Stimulated activated CD4-positive, alpha-beta T cell treated with anti-CD3 and anti-CD28 coated beads, Interleukin-1b, Interleukin-23, amount 100 ng/mL, for 48 hours (primary cell): ENCODE measurements around the gene RPS6KB2.
A peak's percentile ranks its signal among the peaks of the same experiment; 100 is the strongest.
"Not testable (repeated sequence)": the region's sequence is repeated elsewhere in the genome, so short reads cannot be mapped to it uniquely, and the experiment has no call there.

Experiments used
- DNase-seq: peaks from one replicate; pipeline ENCODE4 v3.0.0-alpha.2; 2020

RPS6KB2 gene

DNA sequence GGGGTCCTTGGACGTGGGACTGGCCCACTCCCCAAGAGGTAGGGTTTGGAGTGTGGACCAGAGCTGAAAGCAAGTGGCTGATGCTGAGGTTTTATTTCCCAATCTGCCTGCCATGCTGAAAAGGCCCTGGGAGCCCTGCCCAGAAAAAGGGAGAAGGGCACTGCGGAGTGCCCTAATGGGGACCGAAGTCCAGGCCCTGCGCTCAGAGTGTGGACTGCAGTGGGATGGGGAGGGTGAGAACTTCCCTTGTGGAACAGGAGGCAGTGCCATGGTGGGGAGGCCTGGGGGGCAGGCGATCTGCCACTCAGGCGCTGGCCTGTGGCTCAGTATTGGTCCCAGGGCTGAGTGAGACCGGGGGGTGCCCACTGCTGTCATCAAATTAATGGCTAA lies 19.9 kb downstream of the RPS6KB2 start:
- no peak for DNase-seq

DNA sequence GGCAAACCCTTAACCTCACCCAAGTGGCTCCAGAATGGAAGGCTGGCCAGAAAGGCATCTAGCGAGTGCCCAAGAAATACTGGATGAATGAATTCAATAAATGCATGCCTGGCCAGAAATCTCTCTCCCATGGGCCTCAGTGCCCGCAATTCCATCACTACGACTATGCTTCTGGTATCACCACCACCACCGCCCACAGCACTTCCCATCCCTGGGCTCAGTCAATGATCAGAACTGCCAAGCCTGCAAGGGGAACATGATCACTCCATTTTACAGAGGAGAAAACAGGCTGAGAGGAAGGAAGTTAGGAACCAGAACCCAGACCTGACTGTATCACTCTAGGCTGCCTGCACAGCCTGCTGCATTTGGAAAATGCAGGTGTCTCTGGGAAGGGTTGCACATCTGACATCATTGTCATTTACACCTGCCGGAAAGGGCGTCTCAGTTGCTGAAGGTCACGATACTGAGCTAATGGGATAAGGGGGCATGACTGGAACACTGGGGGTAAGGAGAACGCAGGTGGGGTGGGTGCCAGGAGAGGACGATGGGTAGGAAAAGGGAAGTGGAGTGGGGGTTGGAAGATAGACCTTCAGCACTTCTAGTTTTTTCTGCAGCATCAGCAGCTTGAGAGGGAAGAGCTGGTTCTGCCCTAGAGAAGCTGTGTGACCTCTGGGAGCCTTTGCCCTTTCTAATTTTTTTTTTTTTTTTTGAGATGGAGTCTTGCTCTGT lies 21.0 kb downstream of the RPS6KB2 start:
- DNase-seq: no peak

DNA sequence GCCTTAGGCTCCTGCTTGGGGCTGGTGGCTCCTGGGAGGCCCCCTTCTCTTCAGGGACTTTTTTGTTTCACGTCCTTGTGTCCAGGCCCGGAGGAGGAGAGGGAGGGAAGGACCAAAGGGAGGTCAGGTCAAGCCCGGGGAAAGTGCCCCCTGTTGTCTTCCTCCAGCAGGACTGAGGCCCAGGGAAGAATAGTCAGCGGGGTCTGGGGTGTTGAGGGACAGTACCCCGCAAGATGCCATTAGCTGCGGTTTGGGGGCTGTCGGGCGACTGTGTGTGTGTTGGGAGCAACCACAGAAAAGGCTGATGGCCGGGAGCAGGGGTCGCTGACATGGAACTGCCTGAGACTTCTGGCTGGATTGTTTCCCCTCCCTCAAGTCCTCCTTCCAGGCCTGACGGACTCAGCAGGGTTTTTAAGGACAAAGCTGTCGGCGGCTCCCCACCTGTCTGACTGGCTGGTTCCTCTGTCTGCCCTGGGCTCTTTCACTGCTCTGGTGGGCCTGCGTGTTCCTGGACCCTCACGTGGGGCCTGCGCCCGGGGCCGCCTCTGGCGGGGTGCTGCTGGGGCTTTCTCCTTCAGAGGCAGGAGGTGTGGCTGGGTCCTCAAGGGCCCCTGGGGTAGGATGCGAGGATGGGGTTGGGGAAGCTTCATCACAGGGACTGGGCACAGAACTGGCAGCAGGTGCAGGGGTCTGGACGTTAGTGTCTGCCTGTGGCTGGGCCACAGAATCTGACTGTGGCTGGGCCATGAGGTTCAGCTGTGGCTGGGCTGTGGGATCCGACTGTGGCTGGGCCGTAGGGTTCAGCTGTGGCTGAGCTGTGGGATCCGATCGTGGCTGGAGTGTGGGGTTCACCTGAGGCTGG lies 22.7 kb downstream of the RPS6KB2 start:
- DNase-seq: no peak

DNA sequence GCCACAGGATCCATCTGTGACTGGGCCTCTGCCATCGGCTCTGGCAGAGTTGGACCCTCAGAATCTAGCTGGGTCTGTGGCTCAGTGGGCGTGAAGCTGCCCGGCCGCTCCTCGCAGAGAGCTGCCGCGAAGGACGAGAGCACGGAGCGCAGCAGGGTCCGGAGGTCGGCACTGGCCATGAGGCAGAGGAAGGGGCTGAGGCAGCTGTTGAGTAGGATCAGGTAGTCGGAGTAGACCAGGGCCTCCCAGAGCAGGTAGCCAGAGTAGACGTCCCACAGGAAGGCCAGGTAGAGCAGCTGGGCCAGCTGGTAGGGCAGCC lies 23.3 kb downstream of the RPS6KB2 start:
- no peak for DNase-seq

DNA sequence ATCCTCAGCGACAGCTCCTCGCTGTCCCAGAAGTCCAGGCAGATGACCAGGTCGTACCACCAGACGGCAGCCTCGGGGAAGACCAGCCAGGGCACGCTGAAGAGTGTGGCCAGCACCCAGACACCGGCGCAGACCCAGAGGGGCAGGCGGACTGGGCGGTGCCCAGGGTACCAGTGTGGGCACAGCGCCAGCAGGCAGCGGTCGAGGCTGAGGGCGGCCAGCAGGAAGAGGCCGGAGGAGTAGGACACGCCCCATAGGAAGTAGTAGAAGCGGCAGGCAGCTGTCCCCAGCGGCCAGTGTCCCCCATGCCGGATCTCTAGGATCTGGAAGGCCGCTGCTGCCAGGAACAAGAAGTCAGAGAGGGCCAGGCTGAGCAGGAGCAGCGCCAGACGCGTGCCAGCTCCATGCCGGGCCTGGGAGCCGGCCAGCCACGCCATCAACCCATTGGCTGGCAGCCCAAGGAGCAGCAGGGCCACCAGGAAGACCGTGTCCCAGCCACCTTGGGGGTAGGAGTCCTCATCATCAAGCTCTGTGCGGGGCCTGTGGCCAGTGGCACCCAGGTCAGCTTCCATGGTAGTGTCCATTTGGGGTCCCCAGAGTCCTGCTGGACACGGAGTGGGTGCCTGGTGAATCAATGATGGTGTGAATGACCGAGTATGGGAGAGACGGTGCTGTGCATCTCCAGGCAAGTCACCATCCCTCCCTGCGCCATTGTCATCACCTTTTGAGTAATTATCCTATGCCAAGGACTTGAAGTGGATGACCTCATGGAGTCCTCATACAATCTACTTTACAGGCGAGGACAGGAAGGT lies 24.1 kb downstream of the RPS6KB2 start, which contains the start of gene GPR152:
GPR152 (minus strand) TSS at position 589 of the 812 bp plus-strand sequence; CDS start at position 584, 5 bp downstream.
- no peak for DNase-seq

DNA sequence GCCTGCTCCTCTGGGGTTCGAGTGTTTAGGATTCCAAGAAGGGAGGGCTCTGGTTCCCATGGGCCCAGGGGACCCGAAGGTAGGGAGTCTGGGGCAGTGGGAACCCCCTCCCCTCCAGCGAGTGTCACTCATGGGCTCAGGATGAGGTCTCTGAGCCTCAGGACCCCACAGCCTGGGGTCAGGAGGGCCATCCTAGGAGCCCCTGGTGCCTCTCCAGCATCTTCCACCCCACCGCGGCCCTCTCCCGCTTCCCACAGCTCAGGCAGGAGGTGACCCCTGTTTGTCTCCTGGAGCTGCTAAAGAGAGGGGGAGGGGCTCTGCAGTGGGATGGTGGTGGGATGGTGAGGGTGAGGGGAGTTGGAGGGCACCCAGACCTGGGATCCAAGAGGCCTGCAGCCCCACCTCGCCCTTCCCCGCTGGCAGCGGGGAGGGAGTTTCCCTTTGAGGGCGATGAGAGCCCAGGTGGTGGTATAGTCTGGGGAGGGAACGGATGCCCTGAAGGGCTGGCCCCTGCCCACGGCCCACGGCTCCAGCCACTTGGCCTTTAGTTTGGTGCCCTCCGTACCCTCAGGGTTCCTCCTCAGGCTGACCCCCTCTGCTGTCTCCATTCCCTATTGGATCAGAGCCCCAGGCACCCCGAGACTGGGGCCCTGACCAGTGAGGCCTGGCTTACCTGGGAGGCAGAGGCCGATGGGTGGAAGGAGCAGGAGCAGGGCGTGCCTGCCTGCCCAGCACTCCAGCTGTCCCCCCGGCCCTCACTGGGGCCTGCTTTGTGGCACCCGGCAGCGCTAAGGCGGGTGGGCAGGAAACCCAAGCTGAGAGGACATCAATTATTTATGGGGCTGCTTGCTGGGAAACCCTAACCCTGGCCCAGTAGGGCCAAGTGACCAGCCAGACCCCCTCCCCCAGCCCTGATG lies 25.8 kb downstream of the RPS6KB2 start:
- DNase-seq: no peak

DNA sequence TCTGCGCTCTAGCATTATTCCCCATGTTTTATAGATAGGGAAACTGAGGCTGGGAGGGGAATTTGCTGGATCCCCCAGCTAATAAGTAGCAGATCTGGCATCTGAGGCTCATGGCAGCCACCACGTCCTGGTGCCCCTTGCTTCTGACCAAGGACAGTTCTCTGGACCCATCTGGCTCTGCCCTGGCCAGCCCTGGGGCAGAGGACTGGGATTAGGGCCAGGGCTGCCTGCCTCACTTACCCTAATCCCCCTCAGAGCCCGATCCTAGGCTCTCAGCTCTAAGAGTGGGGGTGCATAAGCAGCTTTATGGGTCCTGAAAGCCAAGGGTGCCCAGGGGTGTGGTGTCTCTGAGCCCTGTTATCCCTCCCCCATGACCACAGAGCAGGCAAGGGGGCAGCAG lies 26.8 kb downstream of the RPS6KB2 start, which contains the start of gene CABP4:
CABP4 (plus strand) TSS at position 301 of the 400 bp plus-strand sequence; CDS start at position 371, 70 bp downstream.
- no peak for DNase-seq

DNA sequence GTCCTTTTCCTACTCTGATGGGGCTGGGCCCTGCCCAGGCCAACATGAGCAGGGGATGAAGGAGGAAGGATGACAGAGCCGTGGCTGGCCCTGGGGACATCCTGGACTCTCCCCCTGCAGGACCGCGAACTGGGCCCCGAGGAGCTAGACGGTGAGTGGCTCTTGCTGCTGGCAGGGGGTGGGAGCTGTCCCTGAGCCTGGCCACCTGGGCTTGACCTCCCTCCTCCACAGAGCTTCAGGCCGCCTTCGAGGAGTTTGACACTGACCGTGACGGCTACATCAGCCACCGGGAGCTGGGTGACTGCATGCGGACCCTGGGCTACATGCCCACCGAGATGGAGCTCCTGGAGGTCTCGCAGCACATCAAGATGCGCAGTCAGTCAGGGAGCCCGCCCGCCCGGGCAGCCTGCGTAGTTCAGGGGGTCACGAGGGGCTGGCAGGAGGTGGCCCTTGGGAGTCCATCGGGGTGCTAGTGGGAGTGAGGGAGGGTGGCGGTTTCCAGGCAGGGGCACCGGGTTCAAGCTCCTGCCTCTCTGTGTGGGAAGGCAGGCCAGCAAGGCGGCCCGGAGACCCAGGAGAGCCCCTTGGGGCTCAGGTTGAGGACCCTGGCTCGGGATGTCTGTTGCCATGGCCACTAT lies 27.9 kb downstream of the RPS6KB2 start:
- DNase-seq: no peak

DNA sequence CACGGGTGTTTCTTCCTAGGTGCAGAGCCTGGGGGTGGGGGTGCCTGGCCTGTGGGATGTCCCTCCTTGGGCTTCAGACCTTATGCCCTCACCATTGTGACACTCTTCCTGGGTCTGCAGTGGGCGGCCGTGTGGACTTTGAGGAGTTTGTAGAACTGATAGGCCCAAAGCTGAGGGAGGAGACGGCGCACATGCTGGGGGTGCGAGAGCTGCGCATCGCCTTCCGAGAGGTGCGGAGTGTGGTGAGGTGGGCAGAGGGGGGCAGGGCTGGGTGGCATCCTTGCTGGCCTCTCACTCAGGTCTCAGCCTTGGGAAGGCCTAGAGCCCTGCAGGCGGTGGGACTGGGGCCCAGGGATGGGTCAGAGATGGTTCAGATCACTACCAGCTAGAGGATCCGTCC lies 29.2 kb downstream of the RPS6KB2 start:
- no peak for DNase-seq

DNA sequence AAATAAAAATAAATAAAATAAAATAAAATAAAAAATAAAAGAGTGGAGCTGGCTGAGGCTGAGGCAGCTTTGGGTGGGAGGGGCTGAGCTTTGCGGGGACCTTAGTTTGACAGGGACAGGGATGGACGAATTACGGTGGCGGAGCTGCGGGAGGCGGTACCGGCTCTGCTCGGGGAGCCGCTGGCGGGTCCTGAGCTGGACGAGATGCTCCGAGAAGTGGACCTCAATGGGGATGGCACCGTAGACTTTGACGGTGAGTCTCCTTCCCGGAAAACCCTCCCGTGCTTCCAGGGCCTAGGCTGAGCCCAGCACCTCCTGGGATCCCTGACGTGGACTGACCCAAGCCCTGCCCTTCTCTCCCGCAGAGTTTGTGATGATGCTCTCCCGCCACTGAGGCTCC lies 30.0 kb downstream of the RPS6KB2 start:
- no peak for DNase-seq

DNA sequence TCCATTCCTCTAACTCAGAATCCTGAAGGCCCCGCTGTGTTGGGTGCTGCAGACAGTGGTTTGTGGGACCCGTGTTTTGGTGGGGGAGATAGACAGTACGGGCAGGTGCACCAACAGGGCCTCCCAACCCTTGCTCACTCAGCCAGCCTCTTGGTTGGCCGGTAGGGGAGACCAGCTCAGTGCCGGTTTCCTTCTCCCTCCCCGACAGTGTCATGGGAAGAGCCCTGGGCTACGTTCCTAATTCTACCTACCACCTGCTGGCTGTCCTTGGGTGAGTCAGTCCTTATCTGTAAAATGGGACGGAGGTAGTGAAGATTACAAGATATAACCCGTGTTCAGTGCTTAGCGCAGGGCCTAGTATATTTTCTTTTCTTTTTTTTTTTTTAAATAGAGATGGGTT lies 34.9 kb downstream of the RPS6KB2 start:
- DNase-seq: no peak

DNA sequence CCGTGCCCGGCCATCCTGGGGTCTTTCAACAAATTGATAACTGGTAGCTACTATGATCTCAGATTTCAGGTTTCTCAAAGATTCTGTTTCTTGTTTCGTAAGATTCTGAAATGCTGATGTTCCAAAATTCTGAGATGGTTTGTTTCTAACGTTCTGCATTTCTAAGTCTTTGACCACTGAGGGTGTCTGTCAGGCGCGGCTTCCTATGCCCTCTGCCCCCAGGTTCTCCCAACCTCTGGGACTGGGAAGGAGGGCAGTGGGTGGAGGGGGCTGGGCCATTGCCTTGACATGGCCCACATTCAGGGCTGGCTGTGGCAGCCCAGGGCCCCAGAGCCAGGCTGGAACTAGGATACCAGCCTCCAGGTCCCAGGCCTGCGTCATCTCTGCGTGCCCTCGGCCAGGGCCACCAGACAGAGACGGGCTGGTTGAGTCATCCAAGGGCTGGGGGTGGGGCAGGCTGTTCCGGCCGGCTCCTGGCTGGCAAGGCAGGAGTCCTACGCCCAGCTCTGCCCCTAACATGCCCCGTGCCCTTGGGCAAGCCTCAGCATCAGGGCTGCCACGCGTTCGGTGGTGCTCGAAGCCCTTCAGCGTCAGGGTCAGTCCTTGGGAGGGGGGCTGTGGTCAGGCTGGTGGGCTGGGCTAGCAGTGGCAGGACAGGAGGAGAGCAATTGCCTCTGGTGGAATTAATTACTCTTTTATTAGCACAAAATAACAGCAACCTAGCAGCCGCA lies 35.6 kb downstream of the RPS6KB2 start:
- DNase-seq: no peak

DNA sequence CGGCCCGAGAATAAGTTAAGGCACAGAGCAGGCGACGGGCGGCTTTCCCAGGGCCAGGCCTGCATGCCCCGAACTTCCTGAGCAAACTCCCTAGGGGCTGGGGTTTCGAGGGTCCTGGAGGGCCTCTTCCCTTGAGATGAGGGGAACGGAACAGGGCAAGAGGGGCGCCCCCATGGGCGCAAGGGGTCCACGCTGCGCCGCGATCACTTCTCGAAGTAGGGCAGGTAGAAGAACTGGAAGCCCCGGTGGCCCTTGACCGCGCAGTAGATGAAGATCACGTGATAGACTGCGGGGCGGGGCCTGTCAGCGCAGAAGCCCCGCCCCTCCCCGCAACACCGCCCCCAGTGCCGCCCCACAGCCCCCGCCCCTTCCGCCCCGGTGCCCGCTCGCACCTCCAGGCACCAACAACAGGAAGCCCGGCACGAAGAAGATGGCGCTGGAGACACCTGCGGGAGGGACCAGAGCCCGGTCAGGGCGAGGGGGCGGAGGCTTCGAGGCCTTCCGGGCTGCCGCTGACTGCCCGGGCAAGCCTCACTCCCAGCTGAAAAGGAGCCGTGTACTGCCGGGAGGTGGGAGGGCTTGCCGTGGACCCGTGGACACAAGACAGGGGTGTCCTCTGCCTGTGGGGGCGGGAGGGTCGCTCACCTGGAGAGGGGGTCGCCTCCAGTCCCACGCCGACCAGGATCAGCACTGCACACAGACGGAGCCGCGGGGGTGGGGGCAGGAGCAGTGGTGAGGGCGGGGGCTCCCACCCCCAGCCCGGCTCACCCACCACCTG lies 36.3 kb downstream of the RPS6KB2 start:
- DNase-seq: peak; percentile 94

DNA sequence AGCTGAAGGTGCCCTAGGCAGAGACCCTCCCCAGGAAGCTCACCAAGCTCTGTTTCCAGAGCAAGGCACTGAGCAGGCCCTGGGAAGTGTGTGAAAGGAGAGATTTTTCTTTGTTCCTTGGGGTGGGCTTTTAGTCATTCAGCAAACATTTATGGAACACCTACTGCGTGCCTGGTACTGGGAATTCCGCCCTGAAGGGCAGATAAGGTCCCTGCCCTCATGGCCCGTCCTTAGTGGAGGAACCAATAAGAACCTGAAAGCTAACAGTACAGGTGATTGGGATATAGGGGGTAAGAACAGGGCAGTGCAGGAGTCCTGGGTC lies 36.9 kb downstream of the RPS6KB2 start:
- no peak for DNase-seq

DNA sequence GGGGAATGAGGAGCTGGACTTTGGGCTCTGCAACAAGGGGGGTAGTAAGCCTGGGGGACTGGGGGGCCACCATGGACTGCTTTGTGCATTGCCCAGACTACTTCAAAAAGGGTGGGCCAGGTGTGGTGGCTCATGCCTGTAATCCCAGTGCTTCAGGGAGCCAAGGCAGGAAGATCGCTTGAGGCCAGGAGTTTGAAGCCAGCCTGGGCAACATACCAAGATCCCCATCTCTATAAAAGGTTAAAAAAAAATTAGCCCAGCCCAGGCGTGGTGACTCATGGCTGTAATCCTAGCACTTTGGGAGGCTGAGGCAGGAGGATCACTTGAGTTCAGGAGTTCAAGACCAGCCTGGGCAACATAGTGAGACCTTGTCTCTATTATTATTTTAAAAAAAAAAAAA lies 37.2 kb downstream of the RPS6KB2 start:
- not testable (repeated sequence) for DNase-seq

DNA sequence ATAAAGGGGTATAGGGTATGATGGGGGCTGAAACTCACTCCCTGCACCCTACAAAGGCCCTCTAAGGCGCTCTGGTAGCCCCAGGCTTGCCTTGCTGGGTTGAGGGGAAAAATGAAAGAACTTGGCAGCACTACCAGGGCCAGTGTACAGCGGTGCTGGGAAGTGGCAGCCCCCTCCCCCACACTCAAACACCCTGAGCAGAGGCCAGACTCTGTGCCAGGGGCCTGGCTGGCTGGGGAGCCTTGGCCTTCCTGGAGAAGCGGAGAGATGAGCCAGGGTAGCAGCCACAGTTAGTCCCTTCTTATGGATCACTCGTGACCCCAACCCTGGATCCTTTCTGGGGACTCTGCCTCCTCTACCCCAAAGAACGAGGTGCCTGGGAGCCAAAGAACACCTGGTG lies 38.1 kb downstream of the RPS6KB2 start:
- no peak for DNase-seq

DNA sequence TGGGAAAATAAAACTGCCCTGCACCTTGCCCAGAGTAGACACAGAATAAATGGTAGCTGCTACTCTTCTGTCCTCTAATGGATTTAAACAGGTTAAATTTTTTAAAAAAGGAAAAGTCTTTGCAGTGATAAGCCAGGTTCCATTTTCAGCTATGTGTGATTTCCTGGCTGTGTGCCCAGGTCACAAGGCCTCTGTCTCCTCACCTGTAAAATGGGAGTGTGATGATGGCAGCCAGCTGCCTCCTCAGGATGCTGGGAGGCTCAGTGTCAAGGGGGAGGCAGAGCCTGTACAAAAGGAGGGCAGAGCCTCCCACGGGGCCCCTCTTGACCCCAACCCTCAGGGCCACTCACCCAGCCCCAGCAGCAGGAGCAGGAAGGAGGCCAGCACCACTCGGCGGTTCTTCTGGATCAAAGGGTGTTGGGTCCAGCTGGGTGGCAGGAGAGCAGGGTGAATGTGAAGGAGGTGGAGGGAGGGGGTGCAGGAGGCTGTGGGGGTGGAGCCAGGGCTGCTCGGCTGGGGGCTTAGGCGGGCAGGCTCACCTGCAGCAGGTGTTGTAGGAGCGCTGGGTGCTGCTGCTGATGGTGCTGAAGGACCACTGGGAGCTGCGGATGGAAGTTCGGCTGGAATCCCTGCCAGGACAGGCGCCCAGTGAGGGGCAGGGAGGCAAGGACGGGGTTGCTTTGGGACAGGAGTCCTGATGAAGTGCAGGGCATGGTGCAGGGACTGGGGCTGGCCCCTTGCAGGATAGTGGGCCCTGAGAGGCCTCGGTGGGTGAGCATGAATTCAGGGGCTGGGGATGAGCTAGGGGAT lies 38.9 kb downstream of the RPS6KB2 start:
- DNase-seq: no peak

DNA sequence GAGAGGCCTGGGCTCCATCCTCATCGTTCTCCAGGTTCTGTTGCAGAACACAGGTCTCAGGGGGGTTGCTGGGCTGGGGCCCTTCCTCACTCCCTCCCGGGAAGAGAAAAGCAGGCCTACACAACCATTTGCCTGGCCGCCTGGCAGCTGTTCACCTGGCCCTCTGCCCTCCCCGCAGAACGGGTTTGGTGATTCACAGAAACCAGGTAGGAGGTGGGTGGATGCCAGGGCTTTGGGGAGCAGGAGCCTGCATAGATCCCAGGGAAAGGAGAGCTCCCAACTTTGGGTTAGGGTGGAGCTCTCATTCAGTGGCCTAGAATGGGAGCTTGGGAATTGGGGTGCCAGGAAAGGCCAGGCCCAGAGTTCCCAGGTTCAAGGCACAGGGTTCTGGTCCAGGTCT lies 39.8 kb downstream of the RPS6KB2 start:
- DNase-seq: no peak

DNA sequence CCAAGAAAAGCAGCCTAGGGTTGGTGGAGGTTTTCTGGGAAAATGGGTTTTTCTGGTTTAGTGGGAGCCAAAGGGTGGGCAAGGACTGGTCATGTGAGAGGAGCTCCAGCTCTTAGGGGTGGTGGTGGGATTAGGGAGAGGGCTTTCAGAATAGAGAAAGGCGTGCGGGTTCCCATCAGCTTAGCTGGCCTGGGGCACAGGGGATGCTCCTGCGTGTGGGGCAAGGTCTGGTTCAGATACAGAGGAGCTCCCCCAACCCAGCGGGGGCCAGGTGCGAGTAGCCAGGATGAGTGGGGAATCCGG lies 40.1 kb downstream of the RPS6KB2 start:
- no peak for DNase-seq
